CD4-positive, alpha-beta T cell treated with Interleukin-1 beta for 1 hour (primary cell): ENCODE data around the gene ARHGAP31.
"Not testable (repeated sequence)": the region's sequence is repeated elsewhere in the genome, so short reads cannot be mapped to it uniquely, and the experiment has no call there.

Experiments
- DNase-seq, 2 donors: peaks; one replicate each; pipeline ENCODE4 v3.0.0-alpha.2; 2020 to 2022

The ARHGAP31 gene

DNA sequence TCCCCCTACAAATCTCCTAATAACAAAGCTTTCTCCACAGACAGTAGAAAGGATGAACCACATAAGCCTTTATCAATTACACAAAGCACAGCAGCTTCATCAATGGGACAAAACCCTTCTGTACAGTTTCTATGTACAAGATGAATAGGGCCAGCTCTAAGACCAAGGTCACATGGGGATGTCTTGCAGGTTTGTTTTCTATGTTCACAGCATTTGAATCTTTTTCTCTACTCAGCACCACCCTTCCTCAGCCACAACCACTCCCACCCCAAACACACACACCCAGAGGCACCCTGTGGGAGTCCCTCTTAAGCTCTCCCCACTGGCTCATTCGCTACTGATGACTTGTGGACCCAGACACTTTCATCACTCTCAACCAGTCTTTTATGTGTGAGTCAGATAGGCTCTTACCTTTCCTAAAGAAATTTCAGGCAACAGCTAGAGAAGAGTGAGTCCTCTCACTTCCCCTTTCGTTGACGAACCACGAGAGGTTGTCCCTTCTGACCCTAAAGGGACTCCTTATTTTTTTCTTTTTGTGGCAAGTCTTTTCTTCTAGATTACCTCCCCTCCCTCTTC is 57.9 kb downstream of the ARHGAP31 start:
- peak; percentile 17 to 69 for DNase-seq

- peak in 1 of 2 donors; percentile 51 for DNase-seq
These were observed 58.8 kb downstream of the ARHGAP31 start for GRCh38 chr3:119352863-119353527.

- DNase-seq, result not testable (repeated sequence)
These were observed 61.4 kb downstream of the ARHGAP31 start for GRCh38 chr3:119355608-119356007.

- no peak for DNase-seq
These were observed 62.5 kb downstream of the ARHGAP31 start for GRCh38 chr3:119356646-119357045.

DNA sequence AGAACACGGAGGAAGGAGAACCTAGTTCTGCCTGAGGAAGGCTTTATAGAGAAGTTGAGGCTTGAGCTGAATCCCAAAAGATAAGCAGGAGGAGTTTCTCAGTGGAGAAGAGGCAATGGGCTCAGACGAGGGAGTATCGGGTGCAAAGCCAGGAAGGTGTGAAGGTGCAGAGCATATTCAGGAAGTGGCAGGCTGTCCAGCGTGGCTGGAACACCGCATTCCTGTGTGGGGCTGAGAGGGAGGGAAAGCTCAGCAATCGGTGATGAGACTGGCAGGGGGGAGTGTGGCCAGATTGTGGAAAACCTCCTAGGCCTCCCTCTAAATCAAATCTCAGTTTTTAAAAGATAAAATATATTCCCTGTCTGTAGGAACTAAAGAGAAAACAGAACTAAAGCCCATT is 63.0 kb downstream of the ARHGAP31 start:
- DNase-seq, result no peak

DNA sequence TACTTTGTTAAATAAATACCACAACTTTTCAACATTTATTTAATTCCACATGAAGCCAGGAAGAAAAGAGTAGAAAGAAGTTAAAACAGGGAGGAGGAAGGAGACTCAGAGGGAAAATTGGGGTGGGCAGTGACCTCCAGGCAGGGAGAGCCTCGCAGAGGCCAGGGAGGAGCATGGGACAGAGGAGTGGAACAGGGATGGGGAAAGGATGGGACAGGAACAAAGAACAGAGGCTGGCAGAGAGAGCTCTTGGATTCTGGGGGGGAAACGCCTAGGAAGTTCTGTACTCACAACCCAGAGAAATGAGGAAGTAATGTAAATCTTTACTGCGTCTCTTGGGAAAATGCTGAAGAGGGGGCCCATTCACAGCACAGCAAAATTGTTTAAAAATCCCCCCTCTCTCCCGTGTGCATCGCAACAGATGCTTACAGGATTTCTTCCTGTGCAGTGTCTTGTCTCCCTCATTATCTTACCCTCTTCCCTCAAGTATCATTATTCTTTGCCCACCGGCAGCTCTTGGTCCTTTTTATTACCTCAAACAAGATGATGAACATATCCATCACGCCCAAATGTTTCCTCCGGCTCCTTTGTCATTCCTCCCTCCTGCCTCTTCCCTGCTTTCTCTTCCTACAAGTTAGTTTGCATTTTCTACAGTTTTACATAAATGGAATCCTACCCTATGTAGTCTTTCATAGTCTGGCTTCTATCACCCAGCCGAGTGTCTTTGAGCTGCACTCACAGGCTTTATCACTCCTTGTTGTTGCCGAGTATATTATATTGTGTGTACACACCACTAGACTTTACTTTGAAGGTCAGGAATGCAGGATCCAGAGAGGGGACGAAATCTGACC is 65.5 kb downstream of the ARHGAP31 start:
- no peak for DNase-seq

GRCh38 chr3:119360736-119361462 is 66.7 kb downstream of the ARHGAP31 start:
- no peak for DNase-seq

DNA sequence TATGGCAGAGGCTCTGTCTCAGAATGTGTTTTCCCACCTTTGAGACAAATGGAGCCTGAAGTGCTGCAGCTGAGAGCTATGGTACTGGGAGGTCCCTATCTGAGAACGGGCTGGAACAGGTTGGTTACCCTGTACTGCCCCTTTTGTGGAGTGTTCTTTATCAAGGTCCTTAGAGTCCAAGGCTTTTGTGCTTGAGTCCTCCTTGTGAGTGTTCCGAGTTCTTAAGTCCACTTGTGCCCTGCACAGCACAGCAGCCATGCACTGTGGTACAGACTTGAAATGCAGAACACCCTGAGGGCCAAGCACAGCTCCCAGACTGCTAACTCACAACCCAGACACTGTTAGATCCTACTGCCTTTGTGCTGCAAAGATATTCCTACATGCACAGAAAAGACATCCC is 67.8 kb downstream of the ARHGAP31 start:
- no peak for DNase-seq

GRCh38 chr3:119362940-119363725 is 69.0 kb downstream of the ARHGAP31 start:
- no peak for DNase-seq

DNA sequence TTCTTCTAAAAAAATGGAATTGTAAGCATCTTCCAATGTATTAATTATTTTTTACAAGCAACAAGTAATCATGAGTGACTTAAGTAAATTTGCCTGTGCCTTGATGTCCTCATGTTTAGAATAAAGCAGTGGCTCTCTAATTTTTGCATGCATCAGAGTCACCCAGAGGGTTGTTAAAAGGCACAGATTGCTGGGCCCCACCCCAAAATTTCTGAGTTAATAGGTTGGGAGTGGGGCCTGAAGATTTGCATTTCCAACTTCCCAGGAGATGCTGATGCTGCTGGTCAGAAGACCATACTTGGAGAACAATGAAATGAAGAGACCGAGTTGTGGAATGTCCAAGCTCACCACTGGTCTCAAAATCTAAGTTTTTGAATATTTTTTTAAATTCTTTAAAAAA is 70.2 kb downstream of the ARHGAP31 start:
- no peak for DNase-seq

- DNase-seq, result no peak
These were observed 71.2 kb downstream of the ARHGAP31 start for GRCh38 chr3:119365418-119365817.

GRCh38 chr3:119367000-119367399 is 72.8 kb downstream of the ARHGAP31 start:
- DNase-seq, result no peak

GRCh38 chr3:119368298-119368697 is 74.1 kb downstream of the ARHGAP31 start:
- DNase-seq, result no peak

GRCh38 chr3:119371786-119372185 is 77.6 kb downstream of the ARHGAP31 start:
- DNase-seq, result not testable (repeated sequence)

DNA sequence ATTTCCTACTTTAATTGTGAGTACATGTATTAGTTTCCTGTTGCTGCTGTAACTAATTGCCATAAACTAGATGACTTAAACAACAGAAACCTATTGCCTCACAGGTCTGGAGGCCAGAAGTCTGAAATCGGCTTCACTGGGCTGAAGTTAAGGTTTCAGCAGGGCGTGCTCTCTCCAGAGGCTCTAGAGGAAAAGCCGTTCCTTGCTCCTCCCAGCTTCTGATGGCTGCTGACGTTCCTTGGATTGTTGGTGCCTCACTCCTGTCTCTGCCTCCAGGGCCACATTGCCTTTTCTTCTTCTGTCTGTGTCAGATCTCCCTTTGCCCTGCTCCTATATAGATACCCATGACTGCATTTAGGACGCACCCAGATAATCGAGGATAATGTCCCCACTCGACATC is 80.9 kb downstream of the ARHGAP31 start:
- DNase-seq, result no peak

- no peak for DNase-seq
These were observed 81.3 kb downstream of the ARHGAP31 start for GRCh38 chr3:119375510-119375909.

DNA sequence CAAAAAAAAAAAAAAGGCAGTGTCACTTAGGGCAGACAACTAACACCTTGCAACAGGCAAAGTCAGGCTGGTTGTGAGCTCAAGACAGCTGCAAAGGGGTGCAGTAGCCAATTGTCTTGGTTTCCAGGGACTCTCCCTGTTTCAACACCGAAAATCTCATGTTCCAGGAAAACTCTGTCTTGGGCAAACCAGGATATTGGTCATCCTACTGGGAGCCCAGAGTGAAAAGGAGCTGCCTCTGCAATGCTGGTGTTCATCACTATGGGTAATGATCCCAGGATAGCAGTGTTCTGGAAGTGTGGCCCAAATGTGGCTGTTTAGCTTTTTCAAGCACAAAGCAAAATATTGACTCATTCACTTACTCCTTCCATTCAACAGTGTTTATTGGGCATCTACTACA is 82.6 kb downstream of the ARHGAP31 start:
- DNase-seq, result no peak

DNA sequence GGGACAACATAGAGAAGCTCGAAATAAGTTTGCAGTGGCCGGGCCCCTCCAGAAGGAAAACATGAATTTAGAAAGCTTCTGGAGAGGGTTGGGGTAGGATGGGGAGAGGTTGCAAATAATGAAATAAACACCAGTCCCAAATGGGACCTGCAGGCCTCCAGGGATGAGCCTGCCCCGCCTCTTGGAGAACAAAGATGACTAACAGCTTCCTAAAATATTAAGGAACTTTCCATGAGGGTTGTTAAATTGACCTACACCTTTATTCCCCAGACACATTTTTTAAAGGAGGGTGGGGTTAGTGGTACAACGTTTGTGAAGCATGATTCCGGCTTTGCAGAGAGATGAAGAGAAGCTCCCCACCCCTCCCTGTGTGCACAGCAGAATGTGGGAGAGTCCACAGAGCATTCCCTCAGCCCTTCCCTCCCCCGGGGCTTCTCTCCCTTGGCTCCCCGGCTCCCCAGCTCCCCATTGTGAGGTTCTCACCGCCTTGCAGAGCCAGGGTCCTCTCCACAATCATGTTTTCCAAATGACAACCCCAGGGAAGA is 84.1 kb downstream of the ARHGAP31 start:
- DNase-seq, result no peak

DNA sequence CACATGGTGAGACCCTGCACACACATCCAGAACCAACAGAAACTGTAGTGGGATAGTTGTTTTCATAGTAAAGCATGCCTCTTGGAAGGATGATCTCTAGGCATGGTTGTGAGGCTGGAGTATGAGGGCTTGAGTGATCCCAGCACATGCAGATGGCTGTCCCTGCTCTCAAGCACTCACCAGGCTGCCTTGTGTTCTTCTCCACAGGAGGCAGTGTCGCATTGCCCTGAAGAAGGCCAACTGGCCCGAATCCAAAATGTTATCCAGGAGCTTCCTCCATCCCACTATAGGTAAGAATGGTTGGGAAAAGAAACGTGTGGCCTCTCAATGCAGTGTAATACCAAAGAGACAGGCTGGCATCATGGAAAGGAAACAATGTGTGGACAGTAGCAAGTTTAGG is 86.5 kb downstream of the ARHGAP31 start:
- no peak for DNase-seq

DNA sequence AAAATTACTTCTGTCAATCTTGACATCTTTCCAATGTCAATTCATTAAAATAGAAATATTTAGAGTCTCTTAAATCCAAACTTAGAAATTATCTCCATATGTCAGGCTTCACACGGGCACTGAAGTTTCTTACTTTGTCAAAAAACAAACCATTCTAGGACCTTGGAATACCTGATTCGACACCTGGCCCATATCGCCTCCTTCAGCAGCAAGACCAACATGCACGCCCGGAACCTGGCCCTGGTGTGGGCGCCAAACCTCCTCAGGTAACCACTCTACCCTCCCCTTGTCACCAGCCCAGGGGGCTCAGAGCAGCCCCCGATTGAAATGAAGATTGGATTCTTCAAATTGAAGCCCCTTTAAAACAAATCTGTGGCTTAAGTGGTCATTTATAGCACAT is 88.0 kb downstream of the ARHGAP31 start:
- no peak for DNase-seq

- no peak for DNase-seq
These were observed 94.4 kb downstream of the ARHGAP31 start for GRCh38 chr3:119388577-119388976.

DNA sequence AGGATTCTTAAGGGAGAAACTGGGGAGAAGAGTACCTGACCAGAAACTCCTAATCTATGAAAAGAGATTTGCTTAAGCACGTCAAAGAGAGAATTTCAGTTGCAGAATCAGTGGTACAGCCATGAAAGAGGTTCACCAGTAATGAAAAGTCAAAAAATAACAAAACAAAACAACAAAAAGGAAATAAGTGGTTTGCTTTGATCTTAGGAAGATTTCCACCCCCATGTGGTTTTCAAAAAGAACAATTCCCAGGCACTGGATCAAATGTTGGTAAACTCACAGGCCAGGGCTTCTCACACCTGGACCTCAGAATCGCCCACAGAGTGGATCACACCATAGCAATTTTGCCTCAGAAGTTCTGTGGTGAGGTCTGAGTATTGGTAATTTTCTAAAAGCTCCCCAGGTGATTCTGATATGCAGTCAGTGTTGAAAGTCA is 101.8 kb downstream of the ARHGAP31 start:
- no peak for DNase-seq
